ENCODE data around the gene FBLN5.

- TF ChIP-seq CTCF (IDR thresholded peaks at IDR 0.05) (no peak), POLR2AphosphoS5 (IDR thresholded peaks at IDR 0.05; ENCODE audit: low read depth, low read length) (no peak), EP300 (IDR thresholded peaks at IDR 0.05; ENCODE audit: borderline replicate concordance in 1 of 2, low read depth in 1 of 2, low read length in 1 of 2) (no peak)
- TF ChIP-seq, protein P1, sequence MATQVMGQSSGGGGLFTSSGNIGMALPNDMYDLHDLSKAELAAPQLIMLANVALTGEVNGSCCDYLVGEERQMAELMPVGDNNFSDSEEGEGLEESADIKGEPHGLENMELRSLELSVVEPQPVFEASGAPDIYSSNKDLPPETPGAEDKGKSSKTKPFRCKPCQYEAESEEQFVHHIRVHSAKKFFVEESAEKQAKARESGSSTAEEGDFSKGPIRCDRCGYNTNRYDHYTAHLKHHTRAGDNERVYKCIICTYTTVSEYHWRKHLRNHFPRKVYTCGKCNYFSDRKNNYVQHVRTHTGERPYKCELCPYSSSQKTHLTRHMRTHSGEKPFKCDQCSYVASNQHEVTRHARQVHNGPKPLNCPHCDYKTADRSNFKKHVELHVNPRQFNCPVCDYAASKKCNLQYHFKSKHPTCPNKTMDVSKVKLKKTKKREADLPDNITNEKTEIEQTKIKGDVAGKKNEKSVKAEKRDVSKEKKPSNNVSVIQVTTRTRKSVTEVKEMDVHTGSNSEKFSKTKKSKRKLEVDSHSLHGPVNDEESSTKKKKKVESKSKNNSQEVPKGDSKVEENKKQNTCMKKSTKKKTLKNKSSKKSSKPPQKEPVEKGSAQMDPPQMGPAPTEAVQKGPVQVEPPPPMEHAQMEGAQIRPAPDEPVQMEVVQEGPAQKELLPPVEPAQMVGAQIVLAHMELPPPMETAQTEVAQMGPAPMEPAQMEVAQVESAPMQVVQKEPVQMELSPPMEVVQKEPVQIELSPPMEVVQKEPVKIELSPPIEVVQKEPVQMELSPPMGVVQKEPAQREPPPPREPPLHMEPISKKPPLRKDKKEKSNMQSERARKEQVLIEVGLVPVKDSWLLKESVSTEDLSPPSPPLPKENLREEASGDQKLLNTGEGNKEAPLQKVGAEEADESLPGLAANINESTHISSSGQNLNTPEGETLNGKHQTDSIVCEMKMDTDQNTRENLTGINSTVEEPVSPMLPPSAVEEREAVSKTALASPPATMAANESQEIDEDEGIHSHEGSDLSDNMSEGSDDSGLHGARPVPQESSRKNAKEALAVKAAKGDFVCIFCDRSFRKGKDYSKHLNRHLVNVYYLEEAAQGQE (IDR thresholded peaks at IDR 0.05; ENCODE audit: low read depth, low read length): no peak
Measured at GRCh38 chr14:91876492-91876891, 71.0 kb downstream of the FBLN5 start.
